B cell (primary cell): ENCODE measurements around the gene GALNT18.

Experiments
- CTCF ChIP-seq: fragments of 200-600 bp; IDR thresholded peaks from one replicate; pipeline ENCODE4 v1.8.0; 2022; ENCODE audit warnings: antibody characterized with exemption, mild to moderate bottlenecking
- EZH2 ChIP-seq: IDR thresholded peaks from 2 replicates; pipeline ENCODE4 v1.6.1; 2012; ENCODE audit warnings: borderline replicate concordance, low read depth, mild to moderate bottlenecking, moderate library complexity, low read length; ENCODE audit not compliant: insufficient read depth, poor library complexity, severe bottlenecking

- no peak for TF ChIP-seq CTCF
- no peak for TF ChIP-seq EZH2
Observed at GRCh38 chr11:11533751-11534150, 88.1 kb downstream of the GALNT18 start.
